H1 (cell line): ENCODE measurements around the gene OR10G3. TPM values are rescaled to one million over a fixed set of nuclear protein-coding genes. Genes with fewer than 3 reads are reported as not detected.

Experiments used
- CTCF ChIA-PET: fragments of 300-600 bp; sonication (Branson Sonifier 250); formaldehyde crosslinking; loops from one replicate; lab custom pipeline; 2021; ENCODE audit not compliant: partially characterized antibody; lab: Charles Lee
- POLR2A ChIA-PET: fragments of 300-600 bp; sonication (Branson Sonifier 250); formaldehyde crosslinking; loops from one replicate; lab custom pipeline; 2021; ENCODE audit warnings: inconsistent platforms; ENCODE audit not compliant: partially characterized antibody; lab: Charles Lee
- DNase-seq, 2 experiments: peaks; one replicate each; pipeline versions ENCODE4 v3.0.0 to v3.0.0-alpha.2; 2010 to 2022; ENCODE audit warnings: low spot score in 2 of 2, low read depth in 1 of 2, mixed read lengths in 1 of 2
- FAIRE-seq: peaks from 2 replicates; lab custom pipeline; 2011; peaks lifted over from hg19 to GRCh38; lab: Jason Lieb, UNC
- H2AFZ ChIP-seq: 2 replicates; pipeline ENCODE4 v1.8.1; 2012; ENCODE audit warnings: low read length, inconsistent platforms
- H2AK5ac ChIP-seq: 2 replicates; pipeline ENCODE4 v1.6.1; 2013; ENCODE audit warnings: low read depth, low read length
- H2BK120ac ChIP-seq: replicated peaks from 2 replicates; pipeline ENCODE3; 2013; ENCODE audit warnings: low read depth, low read length, inconsistent platforms
- H2BK12ac ChIP-seq: 2 replicates; pipeline ENCODE4 v1.6.1; 2013; ENCODE audit warnings: low read depth, low read length
- H2BK15ac ChIP-seq: 2 replicates; pipeline ENCODE4 v1.6.1; 2013; ENCODE audit warnings: low read length
- H2BK20ac ChIP-seq: 2 replicates; pipeline ENCODE4 v1.6.1; 2013; ENCODE audit warnings: low read length
- H2BK5ac ChIP-seq: 2 replicates; pipeline ENCODE4 v1.6.1; 2013; ENCODE audit warnings: low read depth, low read length
- H3K14ac ChIP-seq: 2 replicates; pipeline ENCODE4 v1.6.1; 2013; ENCODE audit warnings: inconsistent platforms; ENCODE audit not compliant: insufficient read length
- H3K18ac ChIP-seq: 2 replicates; pipeline ENCODE4 v1.6.1; 2013; ENCODE audit warnings: low read length; ENCODE audit errors: extremely low read depth
- H3K23ac ChIP-seq: 2 replicates; pipeline ENCODE4 v1.6.1; 2013; ENCODE audit warnings: inconsistent platforms; ENCODE audit not compliant: insufficient read length
- H3K23me2 ChIP-seq: 2 replicates; pipeline ENCODE4 v1.6.1; 2013; ENCODE audit warnings: low read depth, low read length
- H3K27ac ChIP-seq: 2 replicates; pipeline ENCODE4 v1.6.1; 2011; ENCODE audit warnings: low read depth, low read length, inconsistent platforms
- H3K27me3 ChIP-seq, 4 experiments: replicated peaks in 1 of 4; 1 replicate in 1 of 4; 2 replicates in 3 of 4; pipeline versions ENCODE4 v1.6.1 to v1.8.1; 2011 to 2013; ENCODE audit warnings: low read length in 3 of 4, mild to moderate bottlenecking in 3 of 4, inconsistent platforms in 2 of 4, mixed read lengths in 2 of 4, moderate library complexity in 1 of 4; ENCODE audit not compliant: control insufficient read depth in 3 of 4, insufficient read depth in 3 of 4; ENCODE audit errors: extremely low read depth in 1 of 4
- H3K36me3 ChIP-seq, 4 experiments: 2 replicates each; pipeline versions ENCODE4 v1.6.1 to v1.8.1; 2011 to 2013; ENCODE audit warnings: mild to moderate bottlenecking in 4 of 4, low read length in 3 of 4, moderate library complexity in 2 of 4, control low read depth in 1 of 4, inconsistent platforms in 1 of 4; ENCODE audit not compliant: insufficient read depth in 4 of 4, control insufficient read depth in 2 of 4
- H3K4ac ChIP-seq: replicated peaks from 2 replicates; pipeline ENCODE3; 2013; ENCODE audit warnings: low read length, low read depth, mixed read lengths, inconsistent platforms; ENCODE audit not compliant: insufficient read length
- H3K4me1 ChIP-seq, 4 experiments: replicated peaks in 1 of 4; 1 replicate in 1 of 4; 2 replicates in 3 of 4; pipeline versions ENCODE4 v1.6.1 to v1.8.1; 2011 to 2013; ENCODE audit warnings: low read length in 3 of 4, inconsistent platforms in 2 of 4, mixed read lengths in 1 of 4; ENCODE audit not compliant: insufficient read depth in 4 of 4, control insufficient read depth in 3 of 4
- H3K4me2 ChIP-seq, 2 experiments: 2 replicates each; pipeline versions ENCODE4 v1.6.1 to v1.8.1; 2011 to 2013; ENCODE audit warnings: low read depth in 2 of 2, low read length in 2 of 2, control low read depth in 1 of 2, inconsistent platforms in 1 of 2, mild to moderate bottlenecking in 1 of 2; ENCODE audit not compliant: insufficient read depth in 1 of 2
- H3K4me3 ChIP-seq, 4 experiments: fragments of 200-600, 300-600 bp in 1 of 4; sonication (generic), shearing (Covaris generic), sonication (Bioruptor Twin) in 1 of 4; 2 replicates each; pipeline versions ENCODE4 v1.5.1 to v1.8.1; 2011 to 2016; ENCODE audit warnings: low read length in 4 of 4, low read depth in 3 of 4, control low read depth in 2 of 4, inconsistent platforms in 2 of 4, mild to moderate bottlenecking in 2 of 4, mixed read lengths in 1 of 4, moderate library complexity in 1 of 4; ENCODE audit not compliant: insufficient read depth in 2 of 4; ENCODE audit errors: extremely low read depth in 1 of 4
- H3K56ac ChIP-seq: replicated peaks from 2 replicates; pipeline ENCODE3; 2013; ENCODE audit warnings: low read depth, mild to moderate bottlenecking, mixed read lengths, low read length, inconsistent platforms; ENCODE audit not compliant: insufficient read length
- H3K79me1 ChIP-seq: 2 replicates; pipeline ENCODE4 v1.6.1; 2013; ENCODE audit warnings: low read depth, low read length, control low read depth
- H3K79me2 ChIP-seq, 2 experiments: 2 replicates each; pipeline versions ENCODE4 v1.6.1 to v1.8.1; 2012 to 2013; ENCODE audit warnings: low read length in 2 of 2, mild to moderate bottlenecking in 2 of 2, inconsistent platforms in 1 of 2; ENCODE audit not compliant: insufficient read depth in 2 of 2, control insufficient read depth in 1 of 2
- H3K9ac ChIP-seq, 4 experiments: replicated peaks in 1 of 4; 1 replicate in 1 of 4; 2 replicates in 3 of 4; pipeline versions ENCODE4 v1.6.1 to v1.8.1; 2011 to 2013; ENCODE audit warnings: low read depth in 3 of 4, low read length in 3 of 4, control low read depth in 2 of 4, mild to moderate bottlenecking in 2 of 4, moderate library complexity in 2 of 4, inconsistent platforms in 1 of 4; ENCODE audit errors: extremely low read depth in 1 of 4
- H3K9me3 ChIP-seq, 2 experiments: 2 replicates each; pipeline versions ENCODE4 v1.6.1 to v1.8.1; 2012 to 2013; ENCODE audit warnings: mild to moderate bottlenecking in 2 of 2, moderate library complexity in 2 of 2, control low read depth in 1 of 2, inconsistent platforms in 1 of 2, low read depth in 1 of 2, low read length in 1 of 2, mixed read lengths in 1 of 2; ENCODE audit not compliant: insufficient read depth in 2 of 2
- H4K20me1 ChIP-seq, 2 experiments: replicated peaks in 1 of 2; 2 replicates each; pipeline versions ENCODE3 to v1.8.1; 2011 to 2013; ENCODE audit warnings: inconsistent platforms in 2 of 2, low read length in 2 of 2, mild to moderate bottlenecking in 1 of 2; ENCODE audit not compliant: insufficient read depth in 2 of 2, control insufficient read depth in 1 of 2
- H4K5ac ChIP-seq: 2 replicates; pipeline ENCODE4 v1.6.1; 2013; ENCODE audit warnings: low read length, low read depth, mixed read lengths, inconsistent platforms; ENCODE audit not compliant: insufficient read length
- H4K8ac ChIP-seq: 2 replicates; pipeline ENCODE4 v1.8.0; 2013; ENCODE audit warnings: mild to moderate bottlenecking, moderate library complexity, low read length, inconsistent platforms; ENCODE audit not compliant: insufficient read depth; ENCODE audit errors: extremely low read depth
- H4K91ac ChIP-seq: replicated peaks from 2 replicates; pipeline ENCODE3; 2013; ENCODE audit warnings: low read length, mixed read lengths, inconsistent platforms; ENCODE audit not compliant: insufficient read length
- KDM1A ChIP-seq: fragments of 200-600, 300-600 bp; sonication (generic); IDR thresholded peaks from 2 replicates; pipeline ENCODE4 v1.7.1; 2016; ENCODE audit warnings: mild to moderate bottlenecking, low read length, borderline replicate concordance
- SAP30 ChIP-seq: fragments of 300-600 bp; sonication (generic); IDR thresholded peaks from 2 replicates; pipeline ENCODE4 v1.7.1; 2012; ENCODE audit warnings: low read length, moderate library complexity, mild to moderate bottlenecking, inconsistent platforms; ENCODE audit not compliant: insufficient read depth, insufficient replicate concordance
- SP2 ChIP-seq: IDR thresholded peaks from 2 replicates; pipeline ENCODE4 v1.6.1; 2012; ENCODE audit warnings: mild to moderate bottlenecking, low read length, inconsistent platforms
- TAF7 ChIP-seq: optimal IDR thresholded peaks from 2 replicates; pipeline ENCODE3; 2011; ENCODE audit warnings: low read depth, mild to moderate bottlenecking, inconsistent platforms, low read length, moderate library complexity, borderline replicate concordance
- TCF12 ChIP-seq: IDR thresholded peaks from 2 replicates; pipeline ENCODE4 v1.6.1; 2011; ENCODE audit warnings: low read depth, mild to moderate bottlenecking, low read length
- WGBS, 2 experiments: shearing (Covaris generic) in 1 of 2; methylation state at CpG; one replicate each; pipeline versions ENCODE4 v1.1.6 to v1.1.7; 2013 to 2015; ENCODE audit warnings: low lambda C conversion rate in 2 of 2, mixed read lengths in 2 of 2, inconsistent platforms in 1 of 2, low coverage in 1 of 2, missing lambda C conversion rate in 1 of 2; ENCODE audit not compliant: insufficient replicate concordance in 2 of 2, insufficient coverage in 1 of 2, insufficient read length in 1 of 2; ENCODE audit errors: extremely low coverage in 1 of 2, missing lambda C conversion rate in 1 of 2; 5-methylcytosine and 5-hydroxymethylcytosine counted together
- polyA plus RNA-seq, 7 experiments: library from polyadenylated mRNA; depleted of rRNA in 3 of 7; stranded (reverse) in 5 of 7; unstranded in 2 of 7; fragments of >200 nt in 5 of 7; fragments of 200-250 nt in 2 of 7; gene quantifications; 1 replicate in 5 of 7; 2 replicates in 1 of 7; 4 replicates in 1 of 7; pipeline versions ENCODE4 v1.2.1 to v1.2.3, GENCODE V29; 2011 to 2013; ENCODE audit warnings: missing spikeins in 2 of 7, mixed read lengths in 2 of 7
- total RNA-seq: library from RNA; stranded (reverse); fragmentation: NEBNext Ultra II Directional; extraction: Animal tissue kit (Norgen Biotek cat#: 25700); gene quantifications from 2 replicates; pipeline ENCODE4 v1.2.1, GENCODE V29; 2021

The OR10G3 gene
- total and polyA plus RNA-seq, 2 of the 8 experiments (the other 6 are each of a cell fraction or from before 2014, with no cell fraction given) = not detected

- H4K8ac ChIP-seq = no peak overlapping the region
- no peak overlapping the region for H3K56ac ChIP-seq
- WGBS, 2 experiments = 96% methylated on average over 2 of the region's 2 CpGs; no CpG with 5 or more reads in 1 of the 2 experiments
- no peak overlapping the region for H2AFZ ChIP-seq
- no peak overlapping the region for H3K14ac ChIP-seq
- H3K9ac ChIP-seq = no peak overlapping the region
- no peak overlapping the region for H3K18ac ChIP-seq
- DNase-seq (no peak), FAIRE-seq (no peak)
- no peak overlapping the region for H4K5ac ChIP-seq
- peaks cover 3 to 30% of the 10 kb centered on the region in 2 experiments for H4K20me1 ChIP-seq
- H3K27me3 ChIP-seq = no peaks in the 10 kb centered on the region
- no peak overlapping the region for H2BK12ac ChIP-seq
- ChIA-PET POLR2A (interaction anchor here (0.8 to 32.5 kb wide), 6 partner anchors 3 to 44 kb away, joined by 3 to 769 read pairs (median 9); partner anchors contain the start of genes METTL3, RAB2B, SALL2 and TOX4), CTCF (interaction anchor here (1.9 to 3.0 kb wide), 2 partner anchors 23 to 35 kb away, joined by 7 to 22 read pairs; no protein-coding TSS in a partner anchor)
- peaks cover 19% of the 10 kb centered on the region for H3K79me1 ChIP-seq
- H3K4me3 ChIP-seq = peak overlapping the region in 1 of 4 experiments; percentile 21; a peak in 2 of 8 replicates
- no peak overlapping the region for H2BK15ac ChIP-seq
- no peak overlapping the region for H4K91ac ChIP-seq
- peaks cover 0 to 45% (median 27%) of the 10 kb centered on the region in 4 experiments; a peak in 6 of 7 replicates for H3K4me1 ChIP-seq
- no peak overlapping the region for H2BK120ac ChIP-seq
- H3K9me3 ChIP-seq = no peaks in the 10 kb centered on the region
- no peak overlapping the region for H2BK5ac ChIP-seq
- H3K23ac ChIP-seq = no peak overlapping the region
- H3K4ac ChIP-seq = no peak overlapping the region
- no peak overlapping the region for H2AK5ac ChIP-seq
- no peak overlapping the region for H3K27ac ChIP-seq
- H2BK20ac ChIP-seq = no peak overlapping the region
- H3K23me2 ChIP-seq = peaks cover 9% of the 10 kb centered on the region
- H3K36me3 ChIP-seq = peaks cover 24 to 62% (median 37%) of the 10 kb centered on the region in 4 experiments
- H3K79me2 ChIP-seq = peaks cover 10 to 50% of the 10 kb centered on the region in 2 experiments
- peak overlapping the region in 1 of 2 experiments; percentile 81; a peak in 2 of 4 replicates for H3K4me2 ChIP-seq
- TF ChIP-seq KDM1A (no peak), TCF12 (no peak), TAF7 (no peak), SP2 (no peak), SAP30 (no peak)
Measured at GRCh38 chr14:21521501-21521900, 58.4 kb downstream of the OR10G3 start.
